Activated gamma-delta T cell treated with Interleukin-2 at 50 U/mL for 16 hours (primary cell): ENCODE data around the gene CHD6.
"Not testable (repeated sequence)": the region's sequence is repeated elsewhere in the genome, so short reads cannot be mapped to it uniquely, and the experiment has no call there.

Experiments
- DNase-seq: peaks from one replicate; pipeline ENCODE4 v3.0.0-alpha.2; 2020

The CHD6 gene

GRCh38 chr20:41538810-41539596, 79.2 kb downstream of the CHD6 start:
- DNase-seq: no peak

GRCh38 chr20:41537865-41538264, 80.3 kb downstream of the CHD6 start:
- DNase-seq: no peak

- DNase-seq: not testable (repeated sequence)
Measured at GRCh38 chr20:41535551-41535950, 82.6 kb downstream of the CHD6 start.

- DNase-seq: no peak
Measured at GRCh38 chr20:41534842-41535241, 83.3 kb downstream of the CHD6 start.

DNA sequence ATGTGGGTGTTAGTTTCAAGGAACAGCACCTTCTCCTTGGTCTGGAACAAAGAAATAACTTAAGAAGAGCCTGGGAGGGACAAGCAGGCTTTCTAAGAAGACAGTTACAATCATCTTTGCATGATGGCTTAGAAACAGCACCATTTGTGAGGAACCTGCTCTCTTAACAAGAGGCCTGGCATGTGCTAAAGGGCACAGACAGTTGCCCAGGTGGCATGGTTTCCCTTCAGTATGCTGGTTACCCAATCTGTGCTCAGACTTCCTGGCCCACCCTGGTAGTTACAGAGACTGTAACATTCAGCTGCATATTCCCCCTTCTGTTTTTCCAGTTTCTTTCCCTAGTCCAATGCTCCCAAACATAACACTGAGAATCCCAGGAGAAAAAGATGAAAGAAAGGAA, 84.0 kb downstream of the CHD6 start:
- DNase-seq: no peak

- no peak for DNase-seq
Measured at GRCh38 chr20:41533537-41534136, 84.5 kb downstream of the CHD6 start.

GRCh38 chr20:41532935-41533334, 85.2 kb downstream of the CHD6 start:
- no peak for DNase-seq

DNA sequence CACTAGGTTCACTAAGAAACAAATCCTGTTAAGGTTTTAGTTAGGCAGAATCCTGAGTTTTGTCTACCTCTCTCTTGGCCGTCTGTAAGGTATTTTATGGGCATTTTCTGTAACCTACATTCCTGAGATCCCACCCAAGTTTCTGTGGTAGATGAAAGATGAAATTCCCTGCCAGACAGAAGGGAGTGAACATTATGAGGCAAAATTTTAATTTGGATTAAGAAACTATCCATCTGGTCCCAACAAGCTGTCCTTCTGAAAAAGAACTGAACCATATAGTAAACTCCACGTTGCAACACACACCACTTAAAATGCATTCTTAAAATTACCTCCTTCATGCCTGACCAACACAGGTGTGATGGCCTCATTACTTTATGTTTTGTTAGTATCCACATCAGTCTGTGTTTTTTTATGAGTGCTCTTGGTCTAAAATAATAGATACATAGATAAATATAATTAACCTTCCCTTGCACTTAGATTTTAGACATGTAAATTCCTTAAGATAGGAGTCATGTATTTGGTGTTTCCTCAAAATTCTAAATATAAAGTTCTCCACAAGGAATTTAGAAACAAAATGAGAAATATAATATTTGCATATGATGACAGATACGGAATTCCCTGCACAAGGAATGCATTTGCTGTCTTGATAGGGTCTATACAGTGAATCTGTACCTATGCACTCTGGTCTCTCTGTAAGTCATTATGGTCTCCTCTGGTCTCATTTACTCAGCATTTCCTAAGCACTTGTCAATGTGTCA, 86.5 kb downstream of the CHD6 start:
- no peak for DNase-seq

GRCh38 chr20:41530923-41531322, 87.3 kb downstream of the CHD6 start:
- DNase-seq: no peak

DNA sequence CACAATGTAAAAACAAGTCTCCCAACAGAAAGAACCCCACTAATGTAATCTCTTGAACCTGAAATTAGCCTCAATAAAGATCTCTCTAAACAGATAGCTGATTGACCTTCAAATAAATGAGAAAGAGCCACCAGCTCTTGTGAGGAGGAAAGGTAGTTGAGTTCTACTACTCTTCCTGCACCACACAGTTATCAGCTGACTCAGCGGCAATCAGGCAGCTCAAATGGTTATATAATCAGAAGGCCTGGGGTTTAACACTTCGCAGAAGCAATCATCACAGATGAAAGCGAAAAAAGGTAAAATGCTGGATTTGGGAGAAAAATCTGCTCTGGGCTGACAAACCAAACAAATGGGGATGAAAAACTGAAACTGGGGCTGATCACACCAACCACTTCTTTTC, 91.8 kb downstream of the CHD6 start:
- DNase-seq: no peak

GRCh38 chr20:41524980-41525613, 93.1 kb downstream of the CHD6 start:
- no peak for DNase-seq

DNA sequence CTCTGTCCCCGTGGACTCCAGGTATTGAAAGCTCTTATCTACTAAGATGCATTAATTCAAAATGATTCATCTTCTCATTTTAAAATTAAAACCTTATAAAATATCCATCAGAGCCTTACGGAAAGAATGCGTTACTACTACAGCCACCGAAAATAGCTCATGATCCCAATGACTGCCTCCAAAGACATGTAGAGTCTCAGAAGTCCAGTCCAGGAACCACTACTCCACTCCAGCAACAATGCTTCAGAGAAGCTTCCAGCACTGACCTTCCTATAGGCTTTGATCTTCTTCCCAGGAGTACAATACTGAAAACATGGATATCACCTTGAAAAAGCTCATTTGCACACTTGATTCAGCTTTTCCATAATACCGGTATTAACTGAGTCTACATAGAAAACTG, 94.3 kb downstream of the CHD6 start:
- no peak for DNase-seq

DNA sequence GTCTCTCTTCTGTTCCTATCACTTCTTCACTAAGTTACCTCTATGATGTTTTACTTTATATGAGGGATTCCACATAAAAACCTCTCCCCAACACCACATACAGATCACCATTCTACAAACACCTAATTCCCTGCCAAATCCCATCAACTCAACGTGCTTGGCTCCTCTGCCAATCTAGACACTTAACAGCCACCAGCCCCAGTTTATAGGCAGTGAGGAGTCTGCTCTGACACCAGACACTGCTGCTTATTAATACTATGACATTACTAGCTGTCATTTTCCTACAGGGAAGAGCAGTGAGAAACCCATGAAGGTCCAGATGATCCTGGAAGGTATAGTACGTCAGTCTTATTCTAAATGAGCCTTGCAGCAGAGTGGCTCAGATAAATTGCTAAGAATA, 104.3 kb downstream of the CHD6 start:
- no peak for DNase-seq

- DNase-seq: no peak
Measured at GRCh38 chr20:41512624-41513023, 105.6 kb downstream of the CHD6 start.

- no peak for DNase-seq
Measured at GRCh38 chr20:41510847-41511450, 107.2 kb downstream of the CHD6 start.

GRCh38 chr20:41510224-41510623, 108.0 kb downstream of the CHD6 start:
- no peak for DNase-seq

DNA sequence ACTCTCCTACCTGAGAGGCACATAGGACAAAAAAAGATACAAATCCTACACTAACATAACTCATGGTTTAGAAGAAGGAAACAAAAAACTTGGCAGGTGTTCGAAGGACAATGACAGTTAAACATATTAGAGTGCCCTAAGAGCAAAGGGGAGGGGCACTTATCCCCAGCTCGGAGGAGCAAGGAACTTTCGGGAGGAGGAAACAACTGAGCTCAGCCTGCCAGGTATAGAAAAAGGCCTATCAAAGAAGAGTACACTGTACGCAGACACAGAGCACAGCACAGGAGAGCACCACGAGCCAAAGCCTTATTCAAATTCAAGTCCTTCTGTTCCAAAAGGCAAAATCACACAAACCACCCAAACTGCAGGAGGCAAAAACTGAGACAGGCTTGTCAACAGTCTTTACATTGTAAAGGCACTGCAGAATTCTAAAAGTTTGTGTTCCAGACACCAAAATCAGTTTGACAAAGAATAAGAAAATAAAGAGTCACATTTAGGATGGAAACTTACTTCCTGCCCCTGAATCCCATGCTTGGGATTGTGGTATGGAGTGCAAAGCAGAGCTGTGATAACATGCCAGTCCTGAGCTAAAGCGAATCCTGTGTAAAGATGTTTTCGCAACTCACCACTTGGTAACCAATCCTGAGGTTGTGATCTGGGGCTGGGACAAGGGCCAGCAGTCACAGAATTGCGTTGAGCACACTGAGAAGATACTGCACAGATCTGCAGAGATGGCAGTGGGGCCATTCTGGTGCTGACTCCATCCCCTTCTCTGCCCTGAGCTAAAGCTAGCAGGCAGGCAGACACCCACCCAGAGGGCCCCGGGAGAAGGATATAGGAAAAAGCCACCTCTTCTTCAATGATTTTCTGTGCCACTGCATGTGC, 108.6 kb downstream of the CHD6 start:
- no peak for DNase-seq

- DNase-seq: no peak
Measured at GRCh38 chr20:41508335-41508734, 109.8 kb downstream of the CHD6 start.

GRCh38 chr20:41507851-41508250, 110.3 kb downstream of the CHD6 start:
- DNase-seq: no peak

GRCh38 chr20:41507436-41507835, 110.7 kb downstream of the CHD6 start:
- DNase-seq: no peak

DNA sequence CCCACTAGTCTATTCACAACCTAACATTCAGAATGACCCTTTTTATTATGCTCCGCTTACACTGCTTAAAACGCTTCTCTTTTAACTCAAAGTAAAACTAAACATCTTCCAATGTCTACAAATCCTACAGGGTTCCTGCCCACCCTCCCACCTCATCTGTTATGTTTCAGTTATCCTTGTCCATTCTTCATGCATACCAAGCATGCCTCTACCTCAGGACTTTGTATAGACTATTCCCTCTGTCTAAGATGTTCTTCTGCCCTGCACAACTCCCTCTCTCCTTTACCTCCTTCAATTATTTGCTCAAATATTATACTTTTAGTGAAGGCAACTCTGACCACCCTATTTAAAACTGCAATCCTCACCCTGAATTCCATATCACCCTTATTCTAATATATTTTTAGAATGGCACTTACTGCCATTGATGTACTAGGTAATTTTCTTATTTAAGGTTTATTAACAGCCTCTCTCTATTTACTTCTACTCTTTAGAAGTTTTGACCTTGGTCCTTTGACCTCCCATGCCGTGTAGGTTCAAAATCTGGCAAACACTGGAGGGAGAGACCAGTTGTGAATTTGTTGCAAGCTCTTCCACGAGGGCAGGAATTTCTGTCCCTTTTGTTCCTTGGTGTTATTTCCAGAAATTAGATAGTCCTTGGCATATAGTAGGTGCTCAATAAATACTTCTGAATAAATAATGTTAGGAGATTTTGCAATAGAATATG, 111.8 kb downstream of the CHD6 start:
- no peak for DNase-seq
